Body of pancreas (tissue), 4 donors: ENCODE measurements around the gene COMMD3.

Source experiments
- CTCF ChIP-seq, 7 experiments: fragments of 450-650 bp in 4 of 7; fragments of 200-600 bp in 3 of 7; sonication (generic) in 3 of 7; IDR thresholded peaks; one replicate each; pipeline ENCODE4 v1.5.1; 2016 to 2019; ENCODE audit warnings: antibody characterized with exemption in 7 of 7
- POLR2A ChIP-seq, 3 donors: fragments of 450-650 bp; IDR thresholded peaks; one replicate each; pipeline ENCODE4 v1.6.1; 2016; ENCODE audit warnings: antibody characterized with exemption in 3 of 3, mild to moderate bottlenecking in 2 of 3

GRCh38 chr10:22324413-22324812 is 8.2 kb downstream of the COMMD3 start:
- TF ChIP-seq CTCF (IDR thresholded peaks at IDR 0.05) (no peak), POLR2A (IDR thresholded peaks at IDR 0.05) (no peak)
